HepG2 (cell line): ENCODE measurements around the gene ACTN3. TPM values are rescaled to one million over a fixed set of nuclear protein-coding genes. Genes with fewer than 3 reads are reported as not detected.

Experiments used
- ELF3 ChIP-seq: IDR thresholded peaks from 2 replicates; pipeline ENCODE4 v1.6.1; 2016; ENCODE audit warnings: missing genetic modification reagents, missing compliant biosample characterization
- FOXO1 ChIP-seq: sonication (generic); formaldehyde crosslinking; IDR thresholded peaks from 2 replicates; pipeline ENCODE4 v1.4.0; 2020; ENCODE audit warnings: missing genetic modification reagents
- GPBP1L1 ChIP-seq: sonication (generic); formaldehyde crosslinking; IDR thresholded peaks from 2 replicates; pipeline ENCODE4 v1.5.0; 2020; ENCODE audit warnings: mild to moderate bottlenecking, missing genetic modification reagents
- HOMEZ ChIP-seq: IDR thresholded peaks from 2 replicates; pipeline ENCODE4 v1.6.1; 2016; ENCODE audit warnings: low read depth
- KDM6A ChIP-seq: IDR thresholded peaks from 2 replicates; pipeline ENCODE4 v1.6.1; 2016; ENCODE audit warnings: low read depth
- KLF15 ChIP-seq: sonication (generic); formaldehyde crosslinking; IDR thresholded peaks from 2 replicates; pipeline ENCODE4 v1.8.1; 2023; ENCODE audit warnings: borderline replicate concordance, mild to moderate bottlenecking, inconsistent platforms, missing genetic modification reagents, mixed read lengths
- MEIS2 ChIP-seq: sonication (generic); formaldehyde crosslinking; IDR thresholded peaks from 2 replicates; pipeline ENCODE4 v1.9.0; 2021; ENCODE audit warnings: mild to moderate bottlenecking, missing genetic modification reagents
- NR2F2 ChIP-seq: IDR thresholded peaks from 2 replicates; pipeline ENCODE4 v1.6.1; 2012; ENCODE audit warnings: low read depth, inconsistent platforms, borderline replicate concordance
- PRPF4 ChIP-seq: fragments of 200-400 bp; formaldehyde crosslinking; IDR thresholded peaks from 2 replicates; pipeline ENCODE4 v1.6.1; 2016; ENCODE audit warnings: low read length, low read depth; ENCODE audit not compliant: poor library complexity, severe bottlenecking
- TFE3 ChIP-seq: IDR thresholded peaks from 2 replicates; pipeline ENCODE4 v1.6.1; 2016
- TGIF2 ChIP-seq: IDR thresholded peaks from 2 replicates; pipeline ENCODE4 v1.6.1; 2016; ENCODE audit warnings: control low read depth, missing compliant biosample characterization
- ZFP36 ChIP-seq: fragments of 150-350 bp; IDR thresholded peaks from 2 replicates; pipeline ENCODE4 v1.6.1; 2018; ENCODE audit warnings: borderline replicate concordance, low read length, low read depth; ENCODE audit not compliant: partially characterized antibody
- ZNF318 ChIP-seq: sonication (generic); formaldehyde crosslinking; IDR thresholded peaks from 2 replicates; pipeline ENCODE4 v1.4.0; 2020; ENCODE audit warnings: mild to moderate bottlenecking, missing genetic modification reagents
- ZNF44 ChIP-seq: sonication (generic); formaldehyde crosslinking; IDR thresholded peaks from 2 replicates; pipeline ENCODE4 v1.5.1; 2020; ENCODE audit warnings: mild to moderate bottlenecking, missing genetic modification reagents
- ZNF513 ChIP-seq: sonication (generic); formaldehyde crosslinking; conservative IDR thresholded peaks from 2 replicates; pipeline ENCODE4 v1.5.0; 2020; ENCODE audit warnings: missing genetic modification reagents
- polyA plus RNA-seq, 8 experiments: library from polyadenylated mRNA; depleted of rRNA in 3 of 8; stranded (reverse) in 7 of 8; unstranded in 1 of 8; fragments of >200 nt; fragmentation: Illumina TruSeq in 4 of 8; extraction: Trizol in 4 of 8; gene quantifications; 2 replicates each; pipeline versions ENCODE4 v1.2.1 to v1.2.3, GENCODE V29; 2011 to 2016; ENCODE audit warnings: low read depth in 4 of 8, missing spikeins in 1 of 8, mixed read lengths in 1 of 8; ENCODE audit not compliant: insufficient read depth in 1 of 8
- total RNA-seq, 5 experiments: library from RNA; depleted of rRNA; stranded (reverse); fragments of >200 nt; fragmentation: Illumina TruSeq; extraction: Trizol; gene quantifications; 2 replicates each; pipeline ENCODE4 v1.2.3, GENCODE V29; 2016; ENCODE audit warnings: low read depth in 1 of 5

The ACTN3 gene
- total and polyA plus RNA-seq, 2 of the 13 experiments (the other 11 are each of a cell fraction or from before 2014, with no cell fraction given) = 0.04 to 0.09 TPM

GRCh38 chr11:66607126-66607834 is 60.6 kb downstream of the ACTN3 start (continued):
- TF ChIP-seq MEIS2 (CRISPR knock-in tag) (peak; percentile 19; the same call in 1 of the 2 replicates), ZNF318 (CRISPR knock-in tag) (no peak), FOXO1 (CRISPR knock-in tag) (0 out of 2 replicates have a peak, but pooled peaks have one; percentile 29), NR2F2 (no peak), ZNF44 (CRISPR knock-in tag) (no peak), TGIF2 (CRISPR knock-in tag) (peak; percentile 71; the same call in 1 of the 2 replicates), GPBP1L1 (CRISPR knock-in tag) (no peak), ZNF513 (CRISPR knock-in tag) (no peak), ZFP36 (no peak), PRPF4 (no peak), HOMEZ (CRISPR knock-in tag) (no peak), ELF3 (0 out of 2 replicates have a peak, but pooled peaks have one; percentile 21), KLF15 (CRISPR knock-in tag) (no peak), KDM6A (CRISPR knock-in tag) (no peak), TFE3 (no peak)
